HepG2 (cell line): ENCODE results near the gene SCAF8. TPM values are rescaled to one million over a fixed set of nuclear protein-coding genes. Genes with fewer than 3 reads are reported as not detected.

Experiments
- ATAC-seq: fragments of 200-7000 bp; cut with Tn5 transposase; 3 replicates; pipeline ENCODE4 v1.9.1; 2020; ENCODE audit warnings: mild to moderate bottlenecking, moderate library complexity
- BruUV-seq: library from RNA; stranded (reverse); fragments of 400-500 nt; replicated peaks from 2 replicates; lab custom pipeline; 2021; lab: Mats Ljungman, UMichigan
- CTCF ChIA-PET: fragments of 300-600 bp; formaldehyde crosslinking; extraction: SDS; loops from one replicate; lab custom pipeline; 2021; ENCODE audit warnings: low total read pairs, inconsistent platforms, low intra/inter-chr PET ratio; lab: Yijun Ruan, JAX
- POLR2A ChIA-PET: fragments of 350-600 bp; sonication (Branson Sonifier 250); formaldehyde crosslinking; loops from one replicate; lab custom pipeline; 2020; ENCODE audit warnings: antibody characterized with exemption, inconsistent platforms; lab: Yijun Ruan, JAX
- DNase-seq: peaks from one replicate; pipeline ENCODE4 v3.0.0-alpha.2; 2015; ENCODE audit warnings: low spot score
- FAIRE-seq: peaks from 3 replicates; lab custom pipeline; 2011; peaks lifted over from hg19 to GRCh38; lab: Jason Lieb, UNC
- H2AFZ ChIP-seq: one replicate; pipeline ENCODE4 v1.6.1; 2011; ENCODE audit warnings: low read length, inconsistent platforms
- H3K27ac ChIP-seq: fragments of 300-600 bp; 3 replicates; pipeline ENCODE4 v1.8.0; 2011; ENCODE audit warnings: mixed run types, mild to moderate bottlenecking, mixed read lengths, low read length, inconsistent platforms; ENCODE audit not compliant: insufficient read depth; ENCODE audit errors: extremely low read length
- H3K27me3 ChIP-seq, 2 experiments: fragments of 200-600 bp in 1 of 2; 2 replicates in 1 of 2; 3 replicates in 1 of 2; pipeline versions ENCODE4 v1.6.0 to v1.8.0; 2011; ENCODE audit warnings: low read length in 2 of 2, mild to moderate bottlenecking in 2 of 2, moderate library complexity in 2 of 2, inconsistent platforms in 1 of 2; ENCODE audit not compliant: insufficient read depth in 2 of 2, control insufficient read depth in 1 of 2
- H3K36me3 ChIP-seq, 2 experiments: fragments of 200-600 bp in 1 of 2; replicated peaks in 1 of 2; 2 replicates in 1 of 2; 3 replicates in 1 of 2; pipeline versions ENCODE4 v1.5.1 to v1.8.0; 2011; ENCODE audit warnings: low read length in 2 of 2, inconsistent platforms in 1 of 2; ENCODE audit not compliant: insufficient read depth in 2 of 2, control insufficient read depth in 1 of 2
- H3K4me1 ChIP-seq: 2 replicates; pipeline ENCODE4 v1.5.1; 2012; ENCODE audit warnings: low read length, inconsistent platforms; ENCODE audit not compliant: insufficient read depth
- H3K4me2 ChIP-seq: 2 replicates; pipeline ENCODE4 v1.6.0; 2011; ENCODE audit warnings: low read depth, low read length, inconsistent platforms
- H3K4me3 ChIP-seq, 3 experiments: fragments of 200-600 bp in 1 of 3; sonication (generic), shearing (Covaris generic) in 1 of 3; replicated peaks in 1 of 3; 2 replicates each; pipeline ENCODE4 v1.5.1; 2011 to 2016; ENCODE audit warnings: low read length in 3 of 3, inconsistent platforms in 2 of 3, low read depth in 2 of 3, mild to moderate bottlenecking in 2 of 3, control low read depth in 1 of 3, mixed read lengths in 1 of 3; ENCODE audit not compliant: insufficient read depth in 1 of 3
- H3K79me2 ChIP-seq: one replicate; pipeline ENCODE4 v1.6.1; 2011; ENCODE audit warnings: low read length, inconsistent platforms; ENCODE audit not compliant: insufficient read depth
- H3K9ac ChIP-seq: 2 replicates; pipeline ENCODE4 v1.6.0; 2011; ENCODE audit warnings: mild to moderate bottlenecking, low read depth, low read length, inconsistent platforms; ENCODE audit not compliant: insufficient read depth
- H3K9me3 ChIP-seq: 2 replicates; pipeline ENCODE4 v1.5.1; 2012; ENCODE audit warnings: mild to moderate bottlenecking, low read length
- H4K20me1 ChIP-seq: 2 replicates; pipeline ENCODE4 v1.6.0; 2011; ENCODE audit warnings: inconsistent platforms, mild to moderate bottlenecking, low read length, moderate library complexity; ENCODE audit not compliant: insufficient read depth
- AKAP8 ChIP-seq: sonication (generic); formaldehyde crosslinking; IDR thresholded peaks from 2 replicates; pipeline ENCODE4 v1.5.1; 2020; ENCODE audit warnings: mild to moderate bottlenecking, missing genetic modification reagents
- BCL6 ChIP-seq: IDR thresholded peaks from 2 replicates; pipeline ENCODE4 v1.6.1; 2016; ENCODE audit warnings: missing genetic modification reagents, missing compliant biosample characterization
- NONO ChIP-seq, 2 experiments: fragments of 450-650 bp in 1 of 2; sonication (generic) in 1 of 2; formaldehyde crosslinking in 1 of 2; IDR thresholded peaks in 1 of 2; conservative IDR thresholded peaks in 1 of 2; 2 replicates each; pipeline versions ENCODE4 v1.6.1 to v1.8.0; 2017 to 2022; ENCODE audit warnings: mild to moderate bottlenecking in 1 of 2, missing genetic modification reagents in 1 of 2, moderate library complexity in 1 of 2
- PRDM4 ChIP-seq: sonication (generic); formaldehyde crosslinking; IDR thresholded peaks from 2 replicates; pipeline ENCODE4 v1.9.0; 2021; ENCODE audit warnings: missing genetic modification reagents, borderline replicate concordance
- SYNCRIP ChIP-seq: fragments of 200-400 bp; formaldehyde crosslinking; IDR thresholded peaks from 2 replicates; pipeline ENCODE4 v1.6.1; 2018; ENCODE audit warnings: mild to moderate bottlenecking, low read depth, low read length; ENCODE audit not compliant: insufficient read depth
- WGBS: methylation state at CpG from one replicate; pipeline ENCODE4 v1.1.6; 2017; ENCODE audit warnings: low lambda C conversion rate; 5-methylcytosine and 5-hydroxymethylcytosine counted together
- in situ Hi-C: cut with HindIII; loops from 2 replicates; pipeline ENCODE4 v1.10.0; 2017; ENCODE audit warnings: low pct_unique_long_range_greater_than_20kb; ENCODE audit not compliant: extremely low pct_ligation_motif_present
- intact Hi-C: fragments of 100-400 bp; cut with micrococcal nuclease; formaldehyde crosslinking; loops from one replicate; pipeline ENCODE4 v1.10.0; 2022; ENCODE audit not compliant: unreplicated experiment
- polyA plus RNA-seq, 8 experiments: library from polyadenylated mRNA; depleted of rRNA in 3 of 8; stranded (reverse) in 7 of 8; unstranded in 1 of 8; fragments of >200 nt; fragmentation: Illumina TruSeq in 4 of 8; extraction: Trizol in 4 of 8; gene quantifications; 2 replicates each; pipeline versions ENCODE4 v1.2.1 to v1.2.3, GENCODE V29; 2011 to 2016; ENCODE audit warnings: low read depth in 4 of 8, missing spikeins in 1 of 8, mixed read lengths in 1 of 8; ENCODE audit not compliant: insufficient read depth in 1 of 8
- total RNA-seq, 5 experiments: library from RNA; depleted of rRNA; stranded (reverse); fragments of >200 nt; fragmentation: Illumina TruSeq; extraction: Trizol; gene quantifications; 2 replicates each; pipeline ENCODE4 v1.2.3, GENCODE V29; 2016; ENCODE audit warnings: low read depth in 1 of 5

SCAF8 gene
- total and polyA plus RNA-seq, 2 of the 13 experiments (the other 11 are each of a cell fraction or from before 2014, with no cell fraction given), result 15.3 to 40.8 TPM

GRCh38 chr6:154742891-154743290 is 9.7 kb downstream of the SCAF8 start:
- no TSS peak for BruUV-seq
- POLR2A ChIA-PET, result no interaction called here
- Histone ChIP-seq H3K79me2 (peaks cover 98% of the 10 kb centered on the region), H3K27me3 (no peaks in the 10 kb centered on the region), H3K4me2 (no peak overlapping the region), H3K27ac (no peak overlapping the region), H2AFZ (no peak overlapping the region), H3K4me1 (peaks cover 60% of the 10 kb centered on the region), H3K4me3 (no peak overlapping the region), H4K20me1 (peaks cover 99% of the 10 kb centered on the region), H3K36me3 (peaks cover 2 to 28% of the 10 kb centered on the region in 2 experiments; a peak in 4 of 5 replicates), H3K9me3 (no peaks in the 10 kb centered on the region), H3K9ac (no peak overlapping the region)
- WGBS, result 97% methylated on average over 4 of the region's 4 CpGs
- intact Hi-C loops (no loop called here), in situ Hi-C loops (no loop called here)
- FAIRE-seq (no peak), DNase-seq (no peak), ATAC-seq (no peak)
- CTCF ChIA-PET, result no interaction called here
- TF ChIP-seq AKAP8 (CRISPR knock-in tag), result no peak
- no peak for TF ChIP-seq PRDM4 (CRISPR knock-in tag)
- no peak for TF ChIP-seq NONO (IDR thresholded peaks at IDR 0.05)
- 0 out of 2 replicates have a peak, but pooled peaks have one; percentile 3 for TF ChIP-seq NONO (CRISPR knock-in tag; conservative IDR thresholded peaks at IDR 0.05)
- no peak for TF ChIP-seq BCL6 (CRISPR knock-in tag)
- no peak for TF ChIP-seq SYNCRIP
